Measurements from ENCODE around the gene KPTN. TPM values are rescaled to one million over a fixed set of nuclear protein-coding genes. Genes with fewer than 3 reads are reported as not detected.

The KPTN gene
- total RNA-seq, 1 experiment from 2014 or later, result 23.8 TPM

DNA sequence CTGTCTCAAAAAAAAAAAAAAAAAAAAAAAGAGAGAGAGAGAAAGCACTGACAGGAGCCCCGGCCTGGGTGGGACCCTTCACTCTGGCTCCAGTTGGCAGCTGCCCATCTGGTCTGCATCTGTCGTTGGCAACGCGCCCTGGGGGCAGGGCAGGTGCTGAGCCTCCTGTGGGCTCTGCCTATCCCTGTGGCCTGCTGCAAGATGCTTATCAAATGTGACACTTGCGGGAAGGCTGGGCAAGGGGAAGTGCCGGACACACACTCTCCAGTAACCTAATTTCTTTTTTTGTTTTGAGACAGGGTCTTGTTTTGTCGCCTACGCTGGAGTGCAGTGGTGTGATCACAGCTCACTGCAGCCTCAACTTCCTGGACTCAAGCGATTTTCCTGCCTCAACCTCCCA, 10.7 kb upstream of the KPTN start:
- DNase-seq (ENCODE audit: low read depth, low spot score) (no peak), ATAC-seq (no peak)
- no peak overlapping the region for H3K4me2 ChIP-seq (ENCODE audit: low read length)
- ChIA-PET POLR2A (interaction anchor here (2.6 kb wide), 1 partner anchor 10 kb away, joined by 10 read pairs; the partner anchor contains the start of gene KPTN), RAD21 (ENCODE audit: low non-redundant PET in 1 of 2, low total read pairs in 2 of 2, uncharacterized antibody in 2 of 2, unreplicated experiment in 2 of 2) (no interaction called here), CTCF (interaction anchor here (1.1 kb wide), 1 partner anchor 11 kb away, joined by 3 read pairs; the partner anchor contains the start of gene KPTN)
- no peaks in the 10 kb centered on the region for H3K27me3 ChIP-seq (ENCODE audit: insufficient read depth, low read length)
- no peaks in the 10 kb centered on the region for H3K9me2 ChIP-seq (ENCODE audit: insufficient read depth)
- no peak overlapping the region for H3K9ac ChIP-seq (ENCODE audit: low read length)
- H3K4me3 ChIP-seq (replicated peaks in 1 of 2; ENCODE audit: low read depth in 1 of 2, low read length in 2 of 2), result no peak overlapping the region
- H4K20me1 ChIP-seq (ENCODE audit: insufficient read depth), result no peaks in the 10 kb centered on the region
- no peaks in the 10 kb centered on the region for H3K79me2 ChIP-seq (ENCODE audit: insufficient read depth, low read length)
- no peak overlapping the region for H2AFZ ChIP-seq (ENCODE audit: low read depth, low read length, poor library complexity, severe bottlenecking)
- no peaks in the 10 kb centered on the region for H3K9me3 ChIP-seq (ENCODE audit: control insufficient read depth in 1 of 2, insufficient read depth in 1 of 2, low read depth in 1 of 2, low read length in 2 of 2)
- H3K27ac ChIP-seq (ENCODE audit: low read depth, low read length), result no peak overlapping the region
- TF ChIP-seq SRF (IDR thresholded peaks at IDR 0.05; ENCODE audit: low read depth), result no peak
- H3K4me1 ChIP-seq (ENCODE audit: control insufficient read depth in 1 of 2, insufficient read depth in 2 of 2, low read length in 2 of 2), result no peaks in the 10 kb centered on the region
- peaks cover 2 to 5% of the 10 kb centered on the region in 2 experiments; a peak in 1 of 4 replicates for H3K36me3 ChIP-seq (ENCODE audit: control insufficient read depth in 1 of 2, insufficient read depth in 2 of 2, low read length in 2 of 2)
- intact Hi-C loops (cut with micrococcal nuclease), result no loop called here
- no TSS peak for BruUV-seq (replicated peaks)

- Histone ChIP-seq H3K9ac (ENCODE audit: low read length) (no peak overlapping the region), H2AFZ (ENCODE audit: low read depth, low read length, poor library complexity, severe bottlenecking) (no peak overlapping the region), H3K79me2 (ENCODE audit: insufficient read depth, low read length) (no peaks in the 10 kb centered on the region), H3K4me1 (ENCODE audit: control insufficient read depth in 1 of 2, insufficient read depth in 2 of 2, low read length in 2 of 2) (0 out of 4 replicates have a peak, but pooled peaks cover 0 to 2% of the 10 kb centered on the region in 2 experiments), H3K4me2 (ENCODE audit: low read length) (no peak overlapping the region), H3K9me2 (ENCODE audit: insufficient read depth) (no peaks in the 10 kb centered on the region), H4K20me1 (ENCODE audit: insufficient read depth) (no peaks in the 10 kb centered on the region), H3K36me3 (ENCODE audit: control insufficient read depth in 1 of 2, insufficient read depth in 2 of 2, low read length in 2 of 2) (peaks cover 2 to 5% of the 10 kb centered on the region in 2 experiments; a peak in 1 of 4 replicates), H3K27me3 (ENCODE audit: insufficient read depth, low read length) (no peaks in the 10 kb centered on the region), H3K9me3 (ENCODE audit: control insufficient read depth in 1 of 2, insufficient read depth in 1 of 2, low read depth in 1 of 2, low read length in 2 of 2) (no peaks in the 10 kb centered on the region), H3K27ac (ENCODE audit: low read depth, low read length) (no peak overlapping the region), H3K4me3 (replicated peaks in 1 of 2; ENCODE audit: low read depth in 1 of 2, low read length in 2 of 2) (no peak overlapping the region)
- ChIA-PET RAD21 (ENCODE audit: low non-redundant PET in 1 of 2, low total read pairs in 2 of 2, uncharacterized antibody in 2 of 2, unreplicated experiment in 2 of 2) (no interaction called here), CTCF (interaction anchor here (1.1 kb wide), 1 partner anchor 10 kb away, joined by 3 read pairs; the partner anchor contains the start of gene KPTN), POLR2A (interaction anchor here (2.6 kb wide), 1 partner anchor 10 kb away, joined by 10 read pairs; the partner anchor contains the start of gene KPTN)
- no peak for TF ChIP-seq SIN3A (IDR thresholded peaks at IDR 0.05; ENCODE audit: low read depth)
- TF ChIP-seq, protein P1, sequence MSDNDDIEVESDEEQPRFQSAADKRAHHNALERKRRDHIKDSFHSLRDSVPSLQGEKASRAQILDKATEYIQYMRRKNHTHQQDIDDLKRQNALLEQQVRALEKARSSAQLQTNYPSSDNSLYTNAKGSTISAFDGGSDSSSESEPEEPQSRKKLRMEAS (IDR thresholded peaks at IDR 0.05), result no peak
- TF ChIP-seq RAD21 (IDR thresholded peaks at IDR 0.05; ENCODE audit: low read depth), result no peak
- TF ChIP-seq FOSL1 (IDR thresholded peaks at IDR 0.05; ENCODE audit: low read depth), result no peak
- TF ChIP-seq POLR2AphosphoS5 (IDR thresholded peaks at IDR 0.05; ENCODE audit: low read depth, low read length), result no peak
- TF ChIP-seq, protein P2, sequence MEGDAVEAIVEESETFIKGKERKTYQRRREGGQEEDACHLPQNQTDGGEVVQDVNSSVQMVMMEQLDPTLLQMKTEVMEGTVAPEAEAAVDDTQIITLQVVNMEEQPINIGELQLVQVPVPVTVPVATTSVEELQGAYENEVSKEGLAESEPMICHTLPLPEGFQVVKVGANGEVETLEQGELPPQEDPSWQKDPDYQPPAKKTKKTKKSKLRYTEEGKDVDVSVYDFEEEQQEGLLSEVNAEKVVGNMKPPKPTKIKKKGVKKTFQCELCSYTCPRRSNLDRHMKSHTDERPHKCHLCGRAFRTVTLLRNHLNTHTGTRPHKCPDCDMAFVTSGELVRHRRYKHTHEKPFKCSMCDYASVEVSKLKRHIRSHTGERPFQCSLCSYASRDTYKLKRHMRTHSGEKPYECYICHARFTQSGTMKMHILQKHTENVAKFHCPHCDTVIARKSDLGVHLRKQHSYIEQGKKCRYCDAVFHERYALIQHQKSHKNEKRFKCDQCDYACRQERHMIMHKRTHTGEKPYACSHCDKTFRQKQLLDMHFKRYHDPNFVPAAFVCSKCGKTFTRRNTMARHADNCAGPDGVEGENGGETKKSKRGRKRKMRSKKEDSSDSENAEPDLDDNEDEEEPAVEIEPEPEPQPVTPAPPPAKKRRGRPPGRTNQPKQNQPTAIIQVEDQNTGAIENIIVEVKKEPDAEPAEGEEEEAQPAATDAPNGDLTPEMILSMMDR (IDR thresholded peaks at IDR 0.05 in 2 of 3, conservative IDR thresholded peaks at IDR 0.05 in 1 of 3; ENCODE audit: borderline replicate concordance in 1 of 3, insufficient read depth in 1 of 3, low read depth in 2 of 3, low read length in 2 of 3), result no peak
- TF ChIP-seq ELF1 (IDR thresholded peaks at IDR 0.05; ENCODE audit: borderline replicate concordance, low read depth), result no peak
- TF ChIP-seq ZNF274 (IDR thresholded peaks at IDR 0.05; ENCODE audit: low read depth, low read length), result no peak
- TF ChIP-seq YY1 (IDR thresholded peaks at IDR 0.05; ENCODE audit: extremely low read depth, insufficient replicate concordance, low read depth, low read length), result no peak
- TF ChIP-seq SRF (IDR thresholded peaks at IDR 0.05; ENCODE audit: low read depth), result no peak
- DNase-seq (ENCODE audit: low read depth, low spot score) (no peak), ATAC-seq (no peak)
- no TSS peak for BruUV-seq (replicated peaks)
- intact Hi-C loops (cut with micrococcal nuclease), result no loop called here
These were observed 10.2 kb upstream of the KPTN start for GRCh38 chr19:47494211-47494547.

Data from HCT116 (cell line).